IMR-90 (cell line): ENCODE results near the gene ANK3.

ENCODE experiments used
- CHD1 ChIP-seq: IDR thresholded peaks from 2 replicates; pipeline ENCODE4 v1.6.1; 2012; ENCODE audit warnings: low read depth, low read length, improper control_type of control experiment
- CTCF ChIP-seq: conservative IDR thresholded peaks from 2 replicates; pipeline ENCODE4 v1.5.1; 2012; ENCODE audit warnings: mild to moderate bottlenecking, low read depth, low read length, improper control_type of control experiment

DNA sequence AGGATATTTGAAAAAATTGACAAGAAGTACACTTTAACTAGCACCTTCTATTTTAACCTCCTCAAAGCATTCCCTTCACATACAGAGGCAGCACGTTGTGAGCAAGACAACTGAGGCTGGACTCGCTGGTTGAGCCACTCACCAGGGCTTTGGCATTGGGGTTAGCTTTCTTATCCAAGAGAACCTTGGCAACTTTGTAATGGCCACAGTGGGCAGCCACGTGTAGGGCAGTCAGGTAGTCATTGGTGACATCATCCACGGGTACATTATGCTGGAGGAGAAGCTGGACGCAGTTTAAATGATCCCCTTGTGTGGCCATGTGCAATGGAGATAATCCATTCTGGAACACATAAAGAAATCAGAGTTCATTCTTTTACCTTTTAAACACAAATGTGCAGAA lies 181.8 kb downstream of the ANK3 start:
- no peak for TF ChIP-seq CHD1
- TF ChIP-seq CTCF: no peak
